Skin epidermis (tissue), 12 donors: ENCODE results near the gene FCN2.

Source experiments
- H3K27ac ChIP-seq, 21 experiments: fragments of 200-600 bp; sonication (generic) in 11 of 21; one replicate each; pipeline ENCODE4 v1.5.0; 2020; ENCODE audit warnings: mild to moderate bottlenecking in 3 of 21, inconsistent platforms in 2 of 21, moderate library complexity in 2 of 21
- H3K4me3 ChIP-seq, 7 experiments: fragments of 200-600 bp; sonication (generic) in 2 of 7; one replicate each; pipeline ENCODE4 v1.5.0; 2020; ENCODE audit warnings: inconsistent platforms in 2 of 7, mild to moderate bottlenecking in 2 of 7, moderate library complexity in 1 of 7

The FCN2 gene

GRCh38 chr9:134864821-134865190 is 15.8 kb upstream of the FCN2 start:
- Histone ChIP-seq H3K27ac (no peak overlapping the region), H3K4me3 (no peak overlapping the region)

DNA sequence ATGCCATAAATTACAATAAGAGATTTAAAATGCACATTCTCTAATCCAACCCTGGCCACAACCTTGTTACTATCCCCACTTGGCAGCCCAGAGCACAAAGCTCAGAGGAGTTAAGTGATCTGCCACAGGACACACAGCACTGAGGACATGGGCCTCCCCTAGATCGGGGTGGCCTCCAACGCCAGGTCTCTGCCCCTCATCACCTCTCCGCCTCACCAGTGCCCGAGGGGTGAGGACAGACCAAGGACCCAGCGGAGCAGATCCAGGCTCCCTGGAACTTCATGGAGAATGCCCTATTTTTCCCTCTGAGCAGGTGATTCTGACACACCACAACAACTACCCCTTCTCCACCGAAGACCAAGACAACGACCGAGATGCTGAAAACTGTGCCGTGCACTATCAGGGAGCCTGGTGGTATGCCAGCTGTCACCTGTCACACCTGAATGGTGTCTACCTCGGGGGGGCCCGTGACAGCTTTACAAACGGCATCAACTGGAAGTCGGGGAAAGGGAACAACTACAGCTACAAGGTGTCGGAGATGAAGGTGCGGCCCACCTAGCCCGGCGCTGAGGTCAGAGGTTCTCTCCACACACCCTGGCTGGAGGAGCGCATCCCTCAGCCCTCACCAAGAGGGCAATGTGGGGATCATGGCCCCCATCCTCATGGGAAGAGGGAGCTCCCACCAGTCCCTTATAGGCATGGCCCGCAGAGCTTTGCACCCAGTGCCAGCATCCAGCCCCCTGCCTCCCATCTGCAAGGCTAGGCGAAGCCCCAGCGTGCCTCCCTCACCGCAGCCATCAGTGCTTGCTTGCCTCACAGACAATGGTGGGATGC is 12.5 kb upstream of the FCN2 start:
- H3K27ac ChIP-seq, result no peak overlapping the region
- H3K4me3 ChIP-seq, result no peak overlapping the region

DNA sequence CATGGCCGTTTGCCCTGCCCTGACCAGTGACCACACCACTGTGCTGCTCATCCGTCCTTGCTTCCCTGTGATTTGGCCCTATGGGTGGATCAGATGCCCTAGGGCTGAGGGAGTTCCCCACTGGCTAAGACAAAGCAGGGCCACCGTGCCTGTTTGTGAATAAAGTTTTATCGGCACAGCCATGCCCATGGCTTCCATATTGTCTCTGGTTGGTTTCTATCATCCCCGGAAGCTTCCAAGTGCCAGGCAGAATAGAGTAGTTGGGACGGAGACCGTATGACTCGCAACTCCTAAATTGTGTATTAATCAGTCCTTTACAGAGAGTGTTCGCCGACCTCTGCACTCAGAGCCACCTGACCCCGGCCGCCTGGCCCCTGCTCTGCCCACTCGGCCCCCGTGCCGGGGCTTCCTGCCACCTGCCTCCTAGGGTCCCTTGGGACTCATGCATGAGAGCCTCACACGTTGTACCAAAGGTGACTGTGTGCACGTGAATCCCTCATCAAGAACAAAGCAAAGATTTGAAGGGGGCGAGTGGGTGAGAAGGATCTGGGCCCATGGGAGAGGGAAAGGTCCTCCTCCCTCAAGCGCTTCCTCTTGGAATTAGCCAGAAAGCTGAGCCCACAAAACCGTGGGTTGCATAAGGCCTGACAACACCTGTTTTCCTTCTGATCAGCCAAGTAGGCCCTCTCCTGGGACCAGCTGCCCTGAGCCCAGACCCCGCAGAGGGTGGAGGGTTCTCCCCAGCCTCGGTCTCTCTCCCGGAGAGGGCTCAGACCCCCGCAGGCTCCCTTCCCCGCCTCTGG is 11.7 kb upstream of the FCN2 start:
- Histone ChIP-seq H3K4me3 (no peak overlapping the region), H3K27ac (no peak overlapping the region)

GRCh38 chr9:134869554-134870300 is 10.9 kb upstream of the FCN2 start:
- Histone ChIP-seq H3K27ac (no peak overlapping the region), H3K4me3 (no peak overlapping the region)

- no peak overlapping the region for H3K4me3 ChIP-seq
- H3K27ac ChIP-seq, result no peak overlapping the region
Measured at GRCh38 chr9:134870301-134870694, 10.3 kb upstream of the FCN2 start.

DNA sequence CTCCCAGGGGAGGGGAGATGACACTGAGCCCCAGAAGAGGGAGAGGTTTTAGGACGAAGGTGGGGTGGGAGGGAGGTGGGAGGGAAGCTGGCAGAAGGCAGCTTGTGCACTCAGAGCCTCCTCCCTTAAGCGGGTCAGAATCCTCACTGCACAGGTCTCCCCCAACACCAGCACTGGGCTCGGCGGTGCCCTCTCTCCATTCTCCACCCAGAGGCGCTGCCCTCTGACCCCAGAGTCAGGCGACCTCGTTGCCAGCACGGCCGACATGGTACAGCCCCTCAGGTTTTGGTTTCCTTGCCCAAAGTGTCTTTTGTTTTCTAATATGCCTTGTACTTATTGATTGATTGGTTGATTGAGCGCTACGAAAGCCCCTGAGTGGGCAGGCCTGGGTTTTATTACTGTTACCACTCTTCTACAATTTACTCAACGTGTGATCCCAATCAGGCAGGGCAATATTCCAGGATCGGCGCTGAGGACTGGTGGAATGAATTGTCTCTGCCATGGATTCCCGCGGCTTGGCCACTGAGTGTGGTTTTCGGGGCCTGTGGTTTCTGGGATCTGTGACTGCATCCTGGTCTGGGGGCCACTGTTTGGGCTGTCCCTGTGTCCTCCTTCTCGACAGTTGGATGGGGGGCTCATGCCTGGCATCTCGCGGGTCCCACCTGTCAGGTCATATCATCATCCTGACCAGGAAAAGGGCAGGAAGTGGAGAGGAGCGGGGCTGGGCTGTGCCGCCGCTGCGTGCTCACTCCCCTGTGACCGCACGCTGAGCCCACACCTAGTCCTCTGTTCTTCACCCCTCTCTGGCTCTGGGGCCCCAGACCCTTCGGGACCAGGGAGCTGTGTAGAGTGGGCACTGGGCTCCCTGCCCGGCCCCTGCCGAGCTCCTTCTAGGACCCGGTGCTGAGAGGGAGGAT is 9.6 kb upstream of the FCN2 start:
- no peak overlapping the region for H3K4me3 ChIP-seq
- H3K27ac ChIP-seq, result no peak overlapping the region

- Histone ChIP-seq H3K27ac (no peak overlapping the region), H3K4me3 (no peak overlapping the region)
Measured at GRCh38 chr9:134871697-134872340, 8.8 kb upstream of the FCN2 start.

DNA sequence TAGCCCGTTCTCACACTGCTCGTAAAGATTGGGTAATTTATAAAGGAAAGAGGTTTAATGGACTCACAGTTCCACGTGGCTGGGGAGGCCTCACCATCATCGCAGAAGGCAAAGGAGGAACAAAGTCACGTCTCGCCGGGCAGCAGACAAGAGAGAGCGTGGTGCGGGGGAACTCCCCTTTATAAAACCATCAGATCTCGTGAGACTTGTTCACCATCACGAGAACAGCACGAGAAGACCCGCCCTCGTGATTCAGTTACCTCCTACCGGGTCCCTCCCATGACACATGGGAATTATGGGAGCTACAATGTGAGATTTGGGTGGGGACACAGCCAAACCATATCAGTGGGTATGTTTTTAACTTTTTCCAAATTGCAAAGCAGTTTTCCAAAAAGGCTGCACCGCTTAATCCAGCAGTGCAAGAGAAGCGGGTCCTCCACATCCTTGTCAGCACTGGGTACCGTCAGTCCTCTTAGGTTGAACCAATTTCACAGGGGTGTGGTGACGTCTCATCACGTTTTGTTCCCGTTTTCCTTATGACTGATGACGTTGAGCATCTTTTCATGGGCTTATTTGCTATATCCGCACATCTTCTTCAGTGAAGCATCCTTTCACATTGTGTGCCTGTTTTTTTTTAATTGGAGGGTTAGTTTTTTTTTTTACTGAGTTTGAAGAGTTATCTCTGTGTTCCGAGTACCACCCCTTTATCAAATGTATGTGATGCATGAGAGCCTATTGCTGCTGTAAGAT is 8.0 kb upstream of the FCN2 start:
- Histone ChIP-seq H3K4me3 (no peak overlapping the region), H3K27ac (no peak overlapping the region)

GRCh38 chr9:134875371-134875770 is 5.2 kb upstream of the FCN2 start:
- Histone ChIP-seq H3K27ac (no peak overlapping the region), H3K4me3 (no peak overlapping the region)

- H3K27ac ChIP-seq, result no peak overlapping the region
- H3K4me3 ChIP-seq, result no peak overlapping the region
Measured at GRCh38 chr9:134877541-134877940, 3.1 kb upstream of the FCN2 start.

DNA sequence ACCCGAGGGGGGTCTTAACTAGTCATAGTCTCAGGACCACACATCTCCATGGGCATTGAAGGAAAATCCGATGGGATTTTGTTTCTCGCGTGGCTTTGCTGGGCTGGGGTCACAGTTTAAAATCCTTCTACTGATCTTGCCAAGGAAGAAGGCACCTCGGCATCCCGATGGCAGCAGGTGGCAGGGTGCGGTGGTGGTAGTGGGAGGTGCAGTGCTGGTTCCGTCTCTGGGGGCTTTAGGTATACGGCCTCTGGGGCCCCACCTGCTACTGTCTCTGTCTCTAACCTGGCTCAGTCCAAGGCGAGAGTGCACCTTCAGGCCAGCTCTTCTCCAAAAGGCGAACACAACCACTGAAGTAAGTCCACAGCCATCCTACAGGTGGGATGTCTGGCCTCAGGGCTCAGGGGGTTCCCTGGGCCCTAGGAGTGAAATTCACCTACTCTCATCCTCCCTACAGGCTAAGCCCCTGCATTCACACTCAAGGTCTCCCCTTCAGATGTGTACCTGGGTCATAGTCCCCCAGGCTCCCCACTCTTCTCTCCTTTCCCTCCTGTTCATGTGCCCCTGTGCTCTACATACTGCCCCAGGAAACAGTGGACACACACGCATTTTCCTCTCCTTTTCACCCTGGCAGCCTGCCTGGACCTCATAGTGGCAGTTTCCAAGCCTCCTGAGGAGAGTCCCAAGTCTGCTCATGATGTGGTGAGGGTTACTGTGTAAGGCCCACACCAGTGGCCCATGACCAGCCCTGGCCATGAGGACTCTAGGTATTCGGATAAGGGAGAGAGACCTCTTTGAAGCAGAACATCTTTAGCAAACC is 736 bp upstream of the FCN2 start:
- no peak overlapping the region for H3K27ac ChIP-seq
- H3K4me3 ChIP-seq, result no peak overlapping the region

- H3K27ac ChIP-seq, result no peak overlapping the region
- H3K4me3 ChIP-seq, result no peak overlapping the region
Measured at GRCh38 chr9:134881313-134881670, 682 bp downstream of the FCN2 start.

DNA sequence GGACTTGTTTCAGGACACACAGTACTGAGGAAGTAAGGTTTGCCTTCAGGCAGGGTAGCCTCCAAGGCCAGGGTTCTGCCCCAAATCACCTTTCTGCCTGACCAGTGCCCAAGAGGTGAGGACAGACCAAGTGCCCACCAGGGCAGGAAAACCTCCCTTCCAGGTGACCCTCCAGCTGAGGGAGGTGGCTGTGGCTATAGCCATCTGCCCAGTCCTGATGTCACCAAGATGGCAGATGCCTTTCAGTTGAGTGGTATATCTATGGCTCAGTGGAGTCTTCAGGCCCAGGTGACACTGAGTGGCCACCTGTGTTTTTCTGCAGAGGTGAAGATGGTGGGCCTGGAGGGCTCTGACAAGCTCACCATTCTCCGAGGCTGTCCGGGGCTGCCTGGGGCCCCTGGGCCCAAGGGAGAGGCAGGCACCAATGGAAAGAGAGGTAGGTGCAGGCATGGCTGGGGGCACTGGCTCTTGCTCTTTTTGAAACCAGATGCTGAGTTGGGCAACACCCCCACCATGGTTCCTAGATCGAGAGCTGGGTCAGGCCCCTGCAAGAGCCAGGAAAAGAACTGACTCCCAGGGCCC is 1.7 kb downstream of the FCN2 start:
- no peak overlapping the region for H3K27ac ChIP-seq
- H3K4me3 ChIP-seq, result no peak overlapping the region

DNA sequence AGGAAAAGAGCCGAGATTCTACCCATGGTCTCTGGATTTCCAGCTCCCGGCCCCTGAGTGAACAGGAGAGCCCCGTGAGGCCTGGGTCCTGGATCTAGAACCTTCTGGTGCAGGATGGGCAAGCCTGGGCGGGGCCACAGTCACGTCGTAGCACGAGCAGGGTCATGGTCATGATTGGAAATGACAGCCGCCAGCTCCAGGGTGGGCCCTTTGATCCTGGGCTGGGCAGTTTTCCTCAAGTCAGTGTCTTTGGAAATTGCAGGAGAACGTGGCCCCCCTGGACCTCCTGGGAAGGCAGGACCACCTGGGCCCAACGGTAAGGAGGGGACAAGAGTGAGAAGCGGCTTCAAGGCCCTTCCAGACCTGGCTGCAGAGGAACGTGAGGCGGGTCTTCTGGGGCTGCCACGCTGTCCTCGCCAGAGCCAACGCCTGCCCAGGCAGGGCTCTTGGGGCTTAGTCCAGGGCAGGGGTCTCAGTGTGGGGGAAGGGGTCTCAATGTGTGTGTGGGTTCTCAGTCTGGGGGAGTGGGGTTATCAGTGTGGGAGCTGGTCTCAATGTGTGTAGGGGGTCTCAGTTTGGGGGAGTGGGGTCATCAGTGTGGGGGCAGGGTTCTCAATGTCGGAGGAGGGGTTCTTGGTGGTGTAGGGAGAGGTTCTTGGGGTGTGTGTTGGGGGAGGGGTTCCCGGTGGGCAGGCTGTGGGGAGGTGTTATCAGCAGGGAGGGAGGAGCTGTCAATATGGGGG is 2.6 kb downstream of the FCN2 start:
- Histone ChIP-seq H3K27ac (no peak overlapping the region), H3K4me3 (no peak overlapping the region)

- H3K27ac ChIP-seq, result no peak overlapping the region
- no peak overlapping the region for H3K4me3 ChIP-seq
Measured at GRCh38 chr9:134884492-134884891, 3.9 kb downstream of the FCN2 start.

- H3K4me3 ChIP-seq, result no peak overlapping the region
- H3K27ac ChIP-seq, result no peak overlapping the region
Measured at GRCh38 chr9:134885001-134885678, 4.5 kb downstream of the FCN2 start.
